Activated CD4-positive, alpha-beta T cell treated with anti-CD3 and anti-CD28 coated beads, Interleukin-2, amount 10 ng/mL, durations not matched to agents 24 days and 14 days (primary cell): Measurements from ENCODE around the gene ANKRD27. TPM values are rescaled to one million over a fixed set of nuclear protein-coding genes. Genes with fewer than 3 reads are reported as not detected.

Experiments
- DNase-seq: peaks from one replicate; pipeline ENCODE4 v3.0.0; 2022
- H3K27ac Mint-ChIP-seq: one replicate; pipeline ENCODE4 v1.8.0; 2022; ENCODE audit warnings: mild to moderate bottlenecking, mixed read lengths
- H3K27me3 Mint-ChIP-seq: one replicate; pipeline ENCODE4 v1.8.0; 2022; ENCODE audit warnings: mixed read lengths
- H3K36me3 Mint-ChIP-seq: one replicate; pipeline ENCODE4 v1.8.0; 2022; ENCODE audit warnings: low read depth, mild to moderate bottlenecking, mixed read lengths
- H3K4me1 Mint-ChIP-seq: one replicate; pipeline ENCODE4 v1.8.0; 2021; ENCODE audit warnings: mixed read lengths
- H3K4me3 Mint-ChIP-seq: one replicate; pipeline ENCODE4 v1.8.0; 2022; ENCODE audit warnings: mild to moderate bottlenecking, moderate library complexity, mixed read lengths
- H3K9me3 Mint-ChIP-seq: one replicate; pipeline ENCODE4 v1.8.0; 2021; ENCODE audit warnings: mixed read lengths
- intact Hi-C: fragments of 100-400 bp; cut with micrococcal nuclease; formaldehyde crosslinking; loops from one replicate; pipeline ENCODE4 v1.15.1; 2023
- total RNA-seq: library from RNA; stranded (reverse); gene quantifications from 2 replicates; pipeline ENCODE4 v1.2.3, GENCODE V29; 2022

The ANKRD27 gene
- total RNA-seq, 1 donor from 2014 or later: 35.1 TPM

DNA sequence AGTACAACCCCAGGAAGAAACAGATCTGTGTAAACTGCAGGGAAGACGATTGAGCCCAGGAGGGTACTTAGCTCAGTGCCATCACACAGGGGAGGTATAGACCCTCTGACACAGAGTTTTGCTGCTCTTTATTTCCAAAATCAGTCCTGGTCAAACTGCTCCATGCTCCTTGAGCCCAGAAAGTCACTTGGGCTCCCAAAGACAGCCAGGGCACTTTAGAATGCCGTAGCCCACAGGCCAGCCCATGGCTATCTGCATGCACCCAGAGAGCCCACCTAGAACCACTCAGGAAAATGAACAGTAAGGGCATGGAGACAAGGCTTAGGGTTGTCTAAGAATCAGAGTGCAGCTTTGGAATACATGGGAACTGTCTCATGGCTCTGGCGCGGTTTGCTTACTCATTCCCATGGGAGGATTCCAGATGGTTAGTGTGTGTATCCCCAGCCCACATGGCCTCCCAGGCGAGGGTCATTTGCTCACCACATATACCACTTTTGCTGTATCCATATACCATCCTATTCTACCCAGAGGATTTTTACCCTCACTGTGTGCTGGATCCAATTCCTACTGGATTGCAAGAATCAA, 108.6 kb downstream of the ANKRD27 start:
- no peaks in the 10 kb centered on the region for H3K9me3 Mint-ChIP-seq
- H3K4me1 Mint-ChIP-seq: peaks cover 2% of the 10 kb centered on the region
- no peak for DNase-seq
- no peaks in the 10 kb centered on the region for H3K36me3 Mint-ChIP-seq
- H3K4me3 Mint-ChIP-seq: no peak overlapping the region
- intact Hi-C loops: no loop called here
- peaks cover 5% of the 10 kb centered on the region for H3K27me3 Mint-ChIP-seq
- H3K27ac Mint-ChIP-seq: no peak overlapping the region

DNA sequence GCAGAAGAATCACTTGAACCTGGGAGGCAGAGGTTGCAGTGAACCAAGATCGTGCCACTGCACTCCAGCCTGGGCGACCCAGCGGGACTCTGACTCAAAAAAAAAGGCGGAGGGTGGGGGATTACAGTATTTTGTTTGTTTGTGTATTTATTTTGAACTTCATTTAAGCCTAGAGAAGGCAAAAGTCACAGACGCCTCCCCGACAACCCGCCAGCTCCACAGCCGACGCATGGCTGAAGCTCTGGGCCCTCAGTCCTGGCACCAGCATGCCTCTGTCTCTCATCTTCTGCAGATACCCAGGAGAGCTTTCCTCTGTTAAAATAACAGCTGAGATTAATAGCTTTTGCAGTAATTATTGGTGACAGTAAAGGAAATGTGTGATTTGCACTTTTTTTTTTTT, 111.2 kb downstream of the ANKRD27 start:
- DNase-seq: no peak
- H3K27ac Mint-ChIP-seq: no peak overlapping the region
- intact Hi-C loops: no loop called here
- no peaks in the 10 kb centered on the region for H3K36me3 Mint-ChIP-seq
- no peaks in the 10 kb centered on the region for H3K9me3 Mint-ChIP-seq
- no peak overlapping the region for H3K4me3 Mint-ChIP-seq
- H3K4me1 Mint-ChIP-seq: peaks cover 2% of the 10 kb centered on the region
- peaks cover 5% of the 10 kb centered on the region for H3K27me3 Mint-ChIP-seq

DNA sequence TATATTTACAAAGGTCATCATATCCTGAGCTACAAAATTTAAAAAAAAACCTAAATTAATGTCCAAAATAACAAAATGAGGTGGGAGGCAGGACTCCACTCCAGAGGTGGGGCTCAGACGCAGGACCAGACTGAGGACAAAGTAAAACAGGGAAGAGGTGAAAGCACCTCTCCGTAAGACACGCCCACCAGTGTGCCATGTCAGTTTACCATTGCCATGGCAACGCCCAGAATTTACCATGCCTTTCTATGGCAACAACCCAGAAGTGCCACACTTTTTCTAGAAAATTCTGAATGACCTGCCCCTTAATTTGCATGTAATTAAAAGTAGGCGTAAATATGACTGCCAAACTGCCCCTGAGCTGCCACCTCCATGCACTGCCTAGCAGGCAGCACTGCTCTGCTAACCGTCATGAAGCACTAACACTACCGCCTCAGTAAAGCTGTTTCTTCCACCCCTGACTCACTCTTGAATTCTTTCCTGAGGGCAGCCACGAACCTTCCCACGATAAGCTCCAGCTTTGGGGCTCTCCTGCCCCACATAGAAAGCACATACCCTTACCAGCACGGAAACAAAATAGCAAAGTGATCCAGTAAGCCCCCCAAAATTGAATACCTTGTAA, 116.3 kb downstream of the ANKRD27 start:
- no peak overlapping the region for H3K4me3 Mint-ChIP-seq
- H3K9me3 Mint-ChIP-seq: no peaks in the 10 kb centered on the region
- DNase-seq: no peak
- H3K4me1 Mint-ChIP-seq: peaks cover 2% of the 10 kb centered on the region
- H3K36me3 Mint-ChIP-seq: no peaks in the 10 kb centered on the region
- peaks cover 3% of the 10 kb centered on the region for H3K27me3 Mint-ChIP-seq
- intact Hi-C loops: no loop called here
- no peak overlapping the region for H3K27ac Mint-ChIP-seq

DNA sequence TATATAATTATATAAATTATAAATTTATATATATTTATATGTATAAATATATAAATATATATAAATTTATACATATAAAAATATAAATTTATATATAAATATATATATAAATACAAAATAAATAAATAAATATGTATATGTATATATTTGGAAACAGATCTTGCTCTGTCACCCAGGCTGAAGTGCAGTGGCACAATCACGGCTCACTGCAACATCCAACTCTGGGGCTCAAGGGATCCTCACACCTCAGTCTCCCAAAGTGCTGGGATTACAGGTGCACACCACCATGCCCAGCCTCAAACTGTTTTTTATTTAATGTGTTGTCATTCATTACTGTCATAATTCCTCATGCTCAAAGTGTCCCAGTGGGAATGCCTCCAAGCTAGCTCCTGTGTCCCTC, 119.2 kb downstream of the ANKRD27 start:
- H3K4me3 Mint-ChIP-seq: no peak overlapping the region
- DNase-seq: no peak
- no peaks in the 10 kb centered on the region for H3K36me3 Mint-ChIP-seq
- intact Hi-C loops: no loop called here
- peaks cover 3% of the 10 kb centered on the region for H3K27me3 Mint-ChIP-seq
- H3K9me3 Mint-ChIP-seq: no peaks in the 10 kb centered on the region
- H3K27ac Mint-ChIP-seq: no peak overlapping the region
- H3K4me1 Mint-ChIP-seq: peaks cover 2% of the 10 kb centered on the region

- H3K27me3 Mint-ChIP-seq: no peaks in the 10 kb centered on the region
- no peaks in the 10 kb centered on the region for H3K36me3 Mint-ChIP-seq
- no peak for DNase-seq
- H3K27ac Mint-ChIP-seq: no peak overlapping the region
- no peaks in the 10 kb centered on the region for H3K4me1 Mint-ChIP-seq
- no peak overlapping the region for H3K4me3 Mint-ChIP-seq
- intact Hi-C loops: no loop called here
- H3K9me3 Mint-ChIP-seq: no peaks in the 10 kb centered on the region
Measured at GRCh38 chr19:32550666-32551065, 124.3 kb downstream of the ANKRD27 start.

Other genes with a start within 250 kb of the ANKRD27 start
- gene PDCD5, start 94.0 kb downstream of the ANKRD27 start, total RNA-seq: 213 and 231 TPM in 2 replicates
- 0.14 and 0.21 TPM in 2 replicates for gene RGS9BP, start 668 bp upstream of the ANKRD27 start, total RNA-seq
- 25.3 and 25.9 TPM in 2 replicates for gene NUDT19, start 16.6 kb upstream of the ANKRD27 start, total RNA-seq
- gene TDRD12, start 44.6 kb upstream of the ANKRD27 start, total RNA-seq: 0.05 and 0.12 TPM in 2 replicates
- gene SLC7A9, start 194.6 kb upstream of the ANKRD27 start, total RNA-seq: 0.12 TPM in 1 of 2 replicates, not detected in the other